NCI-H460 (cell line): ENCODE data around the gene SPATA16. TPM values are rescaled to one million over a fixed set of nuclear protein-coding genes. Genes with fewer than 3 reads are reported as not detected.
"Not testable (repeated sequence)": the region's sequence is repeated elsewhere in the genome, so short reads cannot be mapped to it uniquely, and the experiment has no call there.

Source experiments
- DNase-seq: peaks from one replicate; pipeline ENCODE4 v3.0.0-alpha.2; 2016; ENCODE audit warnings: low read depth; ENCODE audit errors: extremely low read depth
- polyA plus RNA-seq: library from polyadenylated mRNA; depleted of rRNA; stranded (reverse); fragments of >200 nt; gene quantifications from 2 replicates; pipeline ENCODE4 v1.2.3, GENCODE V29; 2014; cell fraction: nucleus; rRNA removed
- total RNA-seq: library from RNA; depleted of rRNA; stranded (reverse); fragments of >200 nt; shearing (Covaris generic); gene quantifications from 2 replicates; pipeline ENCODE4 v1.2.3, GENCODE V29; 2014; rRNA removed

Gene SPATA16
- total RNA-seq = not detected in 2 replicates
- not detected in 2 replicates for polyA plus RNA-seq

GRCh38 chr3:173140986-173141385 lies at the start of gene SPATA16:
TSS of gene SPATA16 (minus strand) at chr3:173141235. CDS start at chr3:173117731, 23,504 bp downstream.
- no peak for DNase-seq

GRCh38 chr3:173183022-173183421 lies 42.0 kb upstream of the SPATA16 start:
- not testable (repeated sequence) for DNase-seq

GRCh38 chr3:173173652-173174051 lies 32.6 kb upstream of the SPATA16 start:
- DNase-seq = no peak

GRCh38 chr3:173159139-173159538 lies 18.1 kb upstream of the SPATA16 start:
- DNase-seq = not testable (repeated sequence)

- DNase-seq = not testable (repeated sequence)
These were observed 15.5 kb upstream of the SPATA16 start for GRCh38 chr3:173156533-173156932.

- DNase-seq = no peak
These were observed 12.6 kb upstream of the SPATA16 start for GRCh38 chr3:173153631-173154030.

GRCh38 chr3:173139420-173139819 lies 1.6 kb downstream of the SPATA16 start:
- no peak for DNase-seq

GRCh38 chr3:173138026-173138425 lies 3.0 kb downstream of the SPATA16 start:
- DNase-seq = no peak

GRCh38 chr3:173135059-173135458 lies 6.0 kb downstream of the SPATA16 start:
- DNase-seq = no peak

GRCh38 chr3:173128633-173129032 lies 12.4 kb downstream of the SPATA16 start:
- no peak for DNase-seq

GRCh38 chr3:173111321-173111720 lies 29.7 kb downstream of the SPATA16 start:
- DNase-seq = no peak

GRCh38 chr3:173109143-173109542 lies 31.9 kb downstream of the SPATA16 start:
- DNase-seq = no peak

GRCh38 chr3:173103469-173103868 lies 37.6 kb downstream of the SPATA16 start:
- DNase-seq = no peak

- no peak for DNase-seq
These were observed 42.1 kb downstream of the SPATA16 start for GRCh38 chr3:173098959-173099358.

- DNase-seq = no peak
These were observed 43.8 kb downstream of the SPATA16 start for GRCh38 chr3:173096994-173097785.

- no peak for DNase-seq
These were observed 44.9 kb downstream of the SPATA16 start for GRCh38 chr3:173096140-173096539.

GRCh38 chr3:173092038-173092437 lies 49.0 kb downstream of the SPATA16 start:
- DNase-seq = no peak

GRCh38 chr3:173090492-173090891 lies 50.5 kb downstream of the SPATA16 start:
- DNase-seq = no peak

- no peak for DNase-seq
These were observed 51.8 kb downstream of the SPATA16 start for GRCh38 chr3:173089283-173089682.

GRCh38 chr3:173078525-173078924 lies 62.5 kb downstream of the SPATA16 start:
- no peak for DNase-seq

GRCh38 chr3:173066044-173067004 lies 74.7 kb downstream of the SPATA16 start:
- DNase-seq = no peak
